ENCODE data around the gene TRIM69. TPM values are rescaled to one million over a fixed set of nuclear protein-coding genes. Genes with fewer than 3 reads are reported as not detected.
"Not testable (repeated sequence)": the region's sequence is repeated elsewhere in the genome, so short reads cannot be mapped to it uniquely, and the experiment has no call there.

TRIM69 gene
- total RNA-seq, 1 donor from 2014 or later = 12.3 TPM

DNA sequence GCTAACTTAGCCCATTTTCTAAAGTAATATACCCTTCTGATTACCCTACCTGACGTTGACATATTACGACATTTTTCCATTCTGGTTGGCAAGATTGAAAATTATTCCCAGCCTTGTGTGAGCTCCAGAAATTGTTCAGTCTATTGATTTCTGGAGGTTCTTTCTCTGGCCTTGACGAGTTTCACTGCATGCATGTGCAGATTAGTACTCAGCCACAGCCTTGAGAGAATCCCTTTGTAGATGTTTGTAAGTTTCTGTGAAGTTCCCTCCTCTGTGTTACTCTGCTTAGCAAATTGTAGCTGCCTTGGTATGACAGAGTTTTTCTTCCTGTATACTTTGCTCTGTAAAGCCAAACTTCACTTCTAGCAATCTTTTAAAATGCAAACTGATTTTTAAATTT lies 27.5 kb downstream of the TRIM69 start:
- no peaks in the 10 kb centered on the region for H3K27me3 ChIP-seq (ENCODE audit: control insufficient read depth, insufficient read depth, low read length)
- H3K4me3 ChIP-seq (ENCODE audit: low read depth, low read length) = no peak overlapping the region
- no peak for DNase-seq (ENCODE audit: low read depth)
- TF ChIP-seq, protein P1, sequence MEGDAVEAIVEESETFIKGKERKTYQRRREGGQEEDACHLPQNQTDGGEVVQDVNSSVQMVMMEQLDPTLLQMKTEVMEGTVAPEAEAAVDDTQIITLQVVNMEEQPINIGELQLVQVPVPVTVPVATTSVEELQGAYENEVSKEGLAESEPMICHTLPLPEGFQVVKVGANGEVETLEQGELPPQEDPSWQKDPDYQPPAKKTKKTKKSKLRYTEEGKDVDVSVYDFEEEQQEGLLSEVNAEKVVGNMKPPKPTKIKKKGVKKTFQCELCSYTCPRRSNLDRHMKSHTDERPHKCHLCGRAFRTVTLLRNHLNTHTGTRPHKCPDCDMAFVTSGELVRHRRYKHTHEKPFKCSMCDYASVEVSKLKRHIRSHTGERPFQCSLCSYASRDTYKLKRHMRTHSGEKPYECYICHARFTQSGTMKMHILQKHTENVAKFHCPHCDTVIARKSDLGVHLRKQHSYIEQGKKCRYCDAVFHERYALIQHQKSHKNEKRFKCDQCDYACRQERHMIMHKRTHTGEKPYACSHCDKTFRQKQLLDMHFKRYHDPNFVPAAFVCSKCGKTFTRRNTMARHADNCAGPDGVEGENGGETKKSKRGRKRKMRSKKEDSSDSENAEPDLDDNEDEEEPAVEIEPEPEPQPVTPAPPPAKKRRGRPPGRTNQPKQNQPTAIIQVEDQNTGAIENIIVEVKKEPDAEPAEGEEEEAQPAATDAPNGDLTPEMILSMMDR (IDR thresholded peaks at IDR 0.05; ENCODE audit: insufficient read depth, low read length, poor library complexity, severe bottlenecking) = no peak
- no peaks in the 10 kb centered on the region for H3K36me3 ChIP-seq (ENCODE audit: control insufficient read depth, insufficient read depth, low read length)

DNA sequence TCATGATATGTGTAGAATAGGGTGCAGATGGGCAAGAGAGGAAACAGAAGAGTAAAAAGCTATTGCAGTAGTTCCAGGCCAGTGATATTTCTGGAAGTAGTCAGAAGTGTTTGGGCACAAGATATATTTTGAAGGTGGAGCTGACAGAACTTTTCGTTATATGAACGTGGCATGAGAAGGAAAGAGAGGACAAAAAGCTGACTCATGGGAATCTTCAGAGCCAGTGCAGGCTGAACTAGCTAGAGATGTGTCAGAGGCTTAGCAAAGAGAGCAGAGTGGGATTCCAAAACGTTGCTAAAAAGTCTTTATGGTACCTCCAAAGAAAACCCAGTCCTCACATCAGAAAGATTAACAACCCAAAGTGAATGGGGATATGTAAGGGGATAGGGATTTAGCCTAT lies 28.7 kb downstream of the TRIM69 start:
- Histone ChIP-seq H3K27me3 (ENCODE audit: control insufficient read depth, insufficient read depth, low read length) (no peaks in the 10 kb centered on the region), H3K4me3 (ENCODE audit: low read depth, low read length) (no peak overlapping the region), H3K36me3 (ENCODE audit: control insufficient read depth, insufficient read depth, low read length) (no peaks in the 10 kb centered on the region)
- TF ChIP-seq, protein P1 (IDR thresholded peaks at IDR 0.05; ENCODE audit: insufficient read depth, low read length, poor library complexity, severe bottlenecking) = no peak
- DNase-seq (ENCODE audit: low read depth) = no peak

DNA sequence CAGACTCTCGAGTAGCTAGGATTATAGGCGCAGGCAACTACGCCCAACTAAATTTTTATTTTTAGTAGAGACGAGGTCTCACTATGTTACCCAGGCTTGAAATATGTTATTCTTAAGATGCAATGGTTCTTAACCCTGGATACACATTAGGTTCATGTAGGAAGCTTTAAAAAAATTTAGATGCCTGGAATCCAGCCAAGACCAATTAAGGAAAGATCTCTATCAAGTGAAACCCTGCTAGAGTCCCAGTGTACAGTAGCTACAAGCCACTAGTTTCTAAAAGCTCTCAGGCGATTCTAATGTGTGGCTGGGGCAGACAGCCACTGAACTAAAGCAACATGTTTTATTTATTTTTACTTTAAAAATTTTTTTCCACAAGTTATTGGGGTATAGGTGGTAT lies 33.2 kb downstream of the TRIM69 start:
- TF ChIP-seq, protein P1 (IDR thresholded peaks at IDR 0.05; ENCODE audit: insufficient read depth, low read length, poor library complexity, severe bottlenecking) = no peak
- Histone ChIP-seq H3K4me3 (ENCODE audit: low read depth, low read length) (no peak overlapping the region), H3K36me3 (ENCODE audit: control insufficient read depth, insufficient read depth, low read length) (no peaks in the 10 kb centered on the region), H3K27me3 (ENCODE audit: control insufficient read depth, insufficient read depth, low read length) (no peaks in the 10 kb centered on the region)
- no peak for DNase-seq (ENCODE audit: low read depth)

DNA sequence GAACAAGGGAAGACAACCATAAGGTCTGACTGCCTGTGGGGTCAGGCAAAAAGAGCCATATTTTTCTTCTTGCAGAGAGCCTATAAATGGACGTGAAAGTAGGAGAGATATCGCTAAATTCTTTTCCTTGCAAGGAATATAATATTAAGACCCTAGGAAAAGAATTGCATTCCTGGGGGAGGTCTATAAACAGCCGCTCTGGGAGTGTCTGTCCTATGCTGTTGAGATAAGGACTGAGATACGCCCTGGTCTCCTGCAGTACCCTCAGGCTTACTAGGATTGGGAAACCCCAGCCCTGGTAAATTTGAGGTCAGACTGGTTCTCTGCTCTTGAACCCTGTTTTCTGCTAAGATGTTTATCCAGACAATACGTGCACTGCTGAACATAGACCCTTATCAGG lies 34.4 kb downstream of the TRIM69 start:
- not testable (repeated sequence) for H3K4me3 ChIP-seq (ENCODE audit: low read depth, low read length); H3K36me3 ChIP-seq (ENCODE audit: control insufficient read depth, insufficient read depth, low read length); H3K27me3 ChIP-seq (ENCODE audit: control insufficient read depth, insufficient read depth, low read length); DNase-seq (ENCODE audit: low read depth)

DNA sequence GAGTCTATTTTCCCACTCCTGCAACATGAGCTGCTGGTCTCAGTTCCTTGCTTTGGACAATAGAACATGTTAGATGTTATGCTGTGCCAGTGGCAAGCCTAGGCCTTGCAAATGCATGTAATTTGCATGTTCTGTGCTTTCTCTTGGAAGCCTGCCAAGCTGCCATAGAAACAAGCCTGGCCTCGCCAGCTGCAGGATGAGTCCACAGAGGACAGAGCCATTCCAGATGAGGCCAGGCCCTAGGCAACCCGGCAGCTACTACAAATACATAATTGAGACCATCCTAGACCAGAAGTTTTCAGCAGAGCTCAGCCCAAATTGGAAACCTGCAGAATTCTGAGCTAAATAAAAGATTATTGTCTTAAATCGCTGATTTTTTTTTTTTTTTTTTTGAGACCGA lies 39.6 kb downstream of the TRIM69 start:
- Histone ChIP-seq H3K4me3 (ENCODE audit: low read depth, low read length) (no peak overlapping the region), H3K27me3 (ENCODE audit: control insufficient read depth, insufficient read depth, low read length) (no peaks in the 10 kb centered on the region), H3K36me3 (ENCODE audit: control insufficient read depth, insufficient read depth, low read length) (no peaks in the 10 kb centered on the region)
- TF ChIP-seq, protein P1 (IDR thresholded peaks at IDR 0.05; ENCODE audit: insufficient read depth, low read length, poor library complexity, severe bottlenecking) = no peak
- no peak for DNase-seq (ENCODE audit: low read depth)

DNA sequence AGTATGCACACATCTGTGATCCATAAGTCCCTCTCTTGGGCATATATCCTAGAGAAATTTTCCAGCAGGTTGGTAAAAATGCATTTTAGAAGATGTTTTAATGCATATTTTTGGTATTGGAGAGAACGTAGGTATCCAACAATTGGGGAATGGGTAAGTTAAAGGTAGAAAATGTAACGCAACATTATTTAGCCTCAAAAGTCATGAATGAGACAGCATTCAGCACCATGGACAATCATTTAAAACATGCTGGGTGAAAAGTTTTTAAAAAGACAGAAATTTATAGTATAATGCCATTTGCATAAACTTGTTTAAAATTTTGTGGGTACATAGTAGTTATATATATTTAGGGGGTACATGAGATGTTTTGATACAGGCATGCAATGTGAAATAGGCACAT lies 43.4 kb downstream of the TRIM69 start:
- Histone ChIP-seq H3K27me3 (ENCODE audit: control insufficient read depth, insufficient read depth, low read length) (no peaks in the 10 kb centered on the region), H3K36me3 (ENCODE audit: control insufficient read depth, insufficient read depth, low read length) (no peaks in the 10 kb centered on the region), H3K4me3 (ENCODE audit: low read depth, low read length) (no peak overlapping the region)
- TF ChIP-seq, protein P1 (IDR thresholded peaks at IDR 0.05; ENCODE audit: insufficient read depth, low read length, poor library complexity, severe bottlenecking) = no peak
- DNase-seq (ENCODE audit: low read depth) = no peak

Measured in kidney epithelial cell (primary cell).